Stimulated activated CD8-positive, alpha-beta memory T cell treated with anti-CD3 and anti-CD28 coated beads, Interleukin-12 subunit alpha, Interleukin-12 subunit beta, amount 100 ng/mL, for 24 hours (primary cell): ENCODE data around the gene EXOC6B.

Experiments used
- DNase-seq: peaks from one replicate; pipeline ENCODE4 v3.0.0-alpha.2; 2020; ENCODE audit errors: extremely low read depth

The EXOC6B gene

DNA sequence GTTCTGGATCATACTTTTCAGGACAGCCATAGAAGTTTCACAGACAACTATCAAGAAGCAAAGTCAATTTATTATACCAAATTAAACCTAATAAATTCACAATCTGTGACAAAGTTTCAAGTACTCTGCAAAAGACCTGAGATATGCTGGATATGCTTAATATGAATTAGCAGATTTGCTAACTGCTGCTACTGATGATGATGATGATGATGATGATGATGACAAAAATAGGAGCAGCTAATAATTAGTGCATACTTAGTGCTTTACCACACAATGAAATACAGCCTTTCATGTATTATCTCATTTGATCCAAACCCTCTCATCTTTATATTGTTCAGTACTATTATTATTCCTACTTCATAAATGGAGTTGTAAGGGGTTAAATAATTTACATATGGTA is 462.4 kb downstream of the EXOC6B start:
- no peak for DNase-seq

DNA sequence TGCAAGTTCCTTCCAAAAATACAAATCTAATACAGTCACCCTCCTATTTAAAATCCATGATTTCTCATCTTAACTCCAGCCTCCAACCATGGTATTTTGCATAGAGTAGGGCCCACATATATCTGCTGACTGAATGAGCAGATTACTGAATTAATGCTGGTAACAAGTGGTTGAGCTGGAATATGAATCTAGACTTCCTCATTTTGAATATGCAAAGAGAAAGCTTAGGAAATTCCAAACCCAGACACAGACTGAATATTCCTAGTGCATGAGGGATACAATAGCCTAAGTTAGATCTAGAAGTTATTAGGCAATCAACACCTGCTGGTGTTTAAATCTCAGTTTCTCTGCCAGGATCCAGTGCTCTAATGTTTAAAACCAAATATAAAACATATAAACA is 463.1 kb downstream of the EXOC6B start:
- no peak for DNase-seq

DNA sequence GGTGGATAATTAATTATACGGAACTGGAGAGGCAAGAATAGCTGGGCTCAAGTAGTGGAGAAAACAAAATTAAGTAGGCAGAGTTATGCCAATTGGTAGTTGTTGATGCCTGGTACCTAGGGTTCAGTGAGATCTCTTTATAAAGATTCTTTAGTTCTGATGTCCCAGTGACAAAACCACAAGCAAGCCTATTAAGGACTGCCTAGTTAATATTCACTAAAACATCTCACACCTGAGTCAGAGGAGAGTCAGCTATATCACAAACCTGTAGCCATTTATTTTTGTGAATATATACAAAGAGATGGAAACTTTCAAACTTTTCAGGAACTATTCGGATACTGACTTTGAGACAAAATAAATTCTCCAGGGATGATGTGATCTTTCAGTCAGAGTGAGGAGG is 464.3 kb downstream of the EXOC6B start:
- no peak for DNase-seq

DNA sequence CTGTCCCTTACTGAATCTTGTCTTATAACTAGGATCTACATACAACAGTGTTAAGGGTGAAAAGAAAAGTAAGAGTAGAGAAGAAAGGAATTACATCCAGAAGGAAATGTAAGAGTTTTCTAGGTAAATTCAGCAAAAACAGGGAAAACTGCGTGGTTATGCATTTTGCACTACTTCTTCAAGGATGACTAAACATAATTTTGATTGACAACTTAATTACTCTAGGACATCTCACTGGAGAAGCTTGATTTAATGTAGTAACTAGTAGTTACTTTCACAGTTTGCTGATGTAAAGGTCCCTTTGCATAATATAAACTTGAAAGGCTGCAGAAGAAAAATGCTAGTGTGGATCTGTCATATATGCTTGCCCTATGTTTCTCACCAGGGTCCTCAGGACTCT is 464.8 kb downstream of the EXOC6B start:
- no peak for DNase-seq

DNA sequence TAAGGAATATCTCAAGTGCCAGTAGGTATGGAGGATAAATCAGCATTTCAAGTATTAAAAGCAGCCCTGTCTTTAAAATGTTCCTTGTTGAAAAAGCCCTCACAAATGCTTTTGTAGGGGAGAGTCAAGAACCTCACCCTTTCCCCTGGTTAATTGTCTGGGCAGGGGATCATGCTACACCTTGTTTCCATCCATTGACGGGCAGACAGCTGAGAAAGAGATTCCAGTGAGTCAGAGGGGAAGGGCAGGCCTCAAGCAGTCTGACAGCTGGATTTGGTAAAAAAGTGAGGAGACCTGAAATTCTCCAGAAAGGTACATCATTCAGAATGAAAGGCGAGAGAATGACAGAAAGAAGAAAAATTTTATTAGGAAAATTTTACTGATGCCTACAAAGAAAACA is 475.0 kb downstream of the EXOC6B start:
- no peak for DNase-seq

DNA sequence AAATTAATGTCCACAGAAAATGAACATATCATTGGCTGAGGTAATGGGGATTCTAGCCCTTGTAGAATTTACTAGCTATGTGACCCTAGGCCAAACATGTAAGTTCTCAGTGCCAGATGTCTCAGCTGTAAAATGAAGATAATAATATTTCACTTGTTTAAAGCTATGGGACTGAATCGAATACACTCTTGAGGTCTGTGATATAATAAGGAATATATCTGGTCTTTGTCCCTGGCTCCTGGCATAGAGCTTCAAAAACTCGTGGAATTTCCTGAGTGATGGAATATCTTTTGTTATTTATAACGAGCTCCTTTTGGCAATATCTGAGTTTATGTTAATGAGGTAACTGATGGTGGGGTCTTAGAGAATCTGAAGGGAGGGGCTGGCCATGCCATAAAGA is 476.8 kb downstream of the EXOC6B start:
- DNase-seq, result no peak

DNA sequence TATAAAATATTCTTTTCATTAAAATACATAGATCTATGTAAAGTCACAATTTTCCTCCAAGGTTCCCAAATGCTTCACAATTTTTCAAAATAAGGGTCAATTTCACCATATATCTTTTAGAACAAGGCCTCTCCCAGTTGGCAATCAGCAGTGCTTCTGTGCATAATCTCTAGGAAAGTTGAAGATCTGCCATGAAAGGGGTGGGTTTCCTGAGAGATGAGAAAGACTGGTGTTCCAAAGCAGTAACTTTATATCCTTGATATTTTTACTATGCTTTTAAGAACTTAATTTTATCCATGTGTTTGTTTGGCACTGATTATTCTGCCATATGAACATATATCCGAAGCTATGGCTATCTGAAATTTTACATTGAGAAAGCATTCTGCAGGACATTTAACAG is 478.8 kb downstream of the EXOC6B start:
- DNase-seq, result no peak

DNA sequence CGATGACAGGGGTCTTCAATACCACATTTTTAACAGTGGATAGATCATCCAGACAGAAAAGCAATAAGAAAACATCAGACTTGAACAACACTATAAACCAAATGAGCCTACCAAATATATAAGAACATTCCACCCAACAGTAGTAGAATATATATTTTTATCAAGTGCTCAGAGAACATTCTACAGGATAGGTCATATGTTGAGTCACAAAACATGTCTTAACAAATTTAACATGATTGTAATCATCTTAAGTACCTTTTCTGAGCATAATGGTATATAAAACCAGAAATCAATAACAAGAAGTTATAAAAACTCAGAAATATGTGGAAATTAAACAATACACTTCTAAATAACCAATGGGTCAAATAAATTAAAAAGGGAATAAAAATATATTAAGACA is 484.2 kb downstream of the EXOC6B start:
- DNase-seq, result no peak

DNA sequence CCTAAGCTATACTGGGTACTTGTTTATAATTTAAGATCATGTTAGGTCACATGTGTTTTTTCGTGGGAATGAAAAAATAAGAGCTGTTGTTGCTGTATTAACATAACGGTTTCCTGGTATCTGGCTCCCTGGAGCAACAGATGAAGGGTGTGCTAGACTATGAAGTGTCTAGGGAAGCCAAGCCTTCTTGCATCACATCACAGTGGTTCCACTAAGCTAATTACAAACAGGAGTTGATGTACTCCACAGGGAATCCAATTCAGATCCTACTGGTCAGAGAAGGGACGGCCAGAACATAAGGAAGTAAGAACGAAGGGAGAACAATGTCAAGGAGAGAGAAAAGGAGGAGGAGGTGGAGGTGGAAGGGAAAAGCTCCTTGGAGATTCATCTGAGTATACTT is 485.2 kb downstream of the EXOC6B start:
- no peak for DNase-seq

DNA sequence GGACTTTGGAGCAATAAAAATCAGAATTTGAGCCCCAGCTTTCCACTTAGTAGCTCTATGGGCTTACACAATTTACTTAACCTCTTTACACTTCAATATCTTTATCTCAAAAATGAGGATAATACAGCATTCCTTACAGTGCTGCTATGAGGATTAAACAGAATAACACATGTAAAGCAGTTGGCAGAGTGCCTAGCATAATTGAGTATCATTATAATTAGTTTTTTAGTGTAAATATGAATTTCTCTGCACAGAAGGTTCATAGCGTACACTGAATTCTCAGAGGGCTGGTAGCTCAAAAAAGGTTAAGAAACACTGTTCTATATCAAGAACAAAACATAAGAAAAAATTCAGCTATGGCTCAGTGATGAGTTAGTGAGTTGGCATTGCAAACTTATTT is 487.8 kb downstream of the EXOC6B start:
- no peak for DNase-seq

DNA sequence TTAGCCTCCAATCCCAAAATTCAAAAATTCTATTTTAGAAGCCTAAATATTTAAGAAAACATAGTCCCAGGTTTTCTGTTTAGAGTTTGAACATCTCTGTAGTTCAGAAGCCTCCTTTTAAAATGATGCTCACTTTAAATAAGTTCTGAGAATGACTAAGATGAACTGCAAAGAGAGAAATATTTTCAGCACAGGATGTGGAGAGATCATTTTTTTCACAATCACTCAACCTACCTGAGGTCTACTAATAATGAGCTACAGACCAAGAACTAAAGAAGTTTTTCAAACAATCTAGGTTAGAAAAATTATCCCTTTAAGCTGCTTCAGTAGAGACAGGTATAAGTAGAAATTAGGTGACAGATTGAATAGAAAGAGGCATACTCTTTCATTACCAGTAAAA is 493.1 kb downstream of the EXOC6B start:
- no peak for DNase-seq

DNA sequence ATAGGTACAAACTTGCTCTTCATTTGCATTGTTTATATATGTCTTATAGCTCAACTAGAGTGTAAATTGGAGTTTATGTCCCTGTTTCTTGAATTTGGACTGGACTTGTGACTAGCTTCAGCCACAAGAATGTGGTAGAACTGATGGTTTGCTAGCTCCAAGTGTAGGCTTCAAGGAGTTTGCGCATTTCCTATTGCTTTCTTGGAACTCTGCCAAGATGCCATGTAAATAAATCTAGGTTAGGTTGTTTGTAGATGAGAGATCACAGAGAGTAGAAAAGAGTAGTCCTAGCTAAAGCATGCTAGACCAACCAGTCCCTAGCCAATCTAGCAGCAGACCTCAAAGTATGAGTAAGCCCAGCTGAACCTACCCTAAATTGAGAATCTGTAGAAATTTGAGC is 495.2 kb downstream of the EXOC6B start:
- DNase-seq, result no peak

DNA sequence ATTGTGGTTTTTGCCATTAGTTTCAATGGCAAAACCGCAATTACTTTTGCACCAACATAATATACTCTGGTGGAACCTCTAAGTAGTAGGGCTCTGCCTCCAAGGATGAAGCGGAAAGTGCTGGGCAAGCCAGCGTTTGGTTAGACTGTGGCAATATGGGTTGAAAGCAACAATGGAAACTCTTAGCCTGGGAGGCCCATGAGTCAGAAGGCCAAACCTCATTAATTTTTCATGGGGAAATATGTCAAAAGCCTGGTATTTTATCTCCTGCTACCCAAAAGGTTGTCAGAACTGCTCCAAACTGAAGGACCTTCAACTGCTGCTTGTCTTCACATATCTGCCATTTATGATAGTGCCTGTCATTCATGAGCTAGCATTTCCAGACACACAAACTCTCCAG is 499.1 kb downstream of the EXOC6B start:
- DNase-seq, result no peak

DNA sequence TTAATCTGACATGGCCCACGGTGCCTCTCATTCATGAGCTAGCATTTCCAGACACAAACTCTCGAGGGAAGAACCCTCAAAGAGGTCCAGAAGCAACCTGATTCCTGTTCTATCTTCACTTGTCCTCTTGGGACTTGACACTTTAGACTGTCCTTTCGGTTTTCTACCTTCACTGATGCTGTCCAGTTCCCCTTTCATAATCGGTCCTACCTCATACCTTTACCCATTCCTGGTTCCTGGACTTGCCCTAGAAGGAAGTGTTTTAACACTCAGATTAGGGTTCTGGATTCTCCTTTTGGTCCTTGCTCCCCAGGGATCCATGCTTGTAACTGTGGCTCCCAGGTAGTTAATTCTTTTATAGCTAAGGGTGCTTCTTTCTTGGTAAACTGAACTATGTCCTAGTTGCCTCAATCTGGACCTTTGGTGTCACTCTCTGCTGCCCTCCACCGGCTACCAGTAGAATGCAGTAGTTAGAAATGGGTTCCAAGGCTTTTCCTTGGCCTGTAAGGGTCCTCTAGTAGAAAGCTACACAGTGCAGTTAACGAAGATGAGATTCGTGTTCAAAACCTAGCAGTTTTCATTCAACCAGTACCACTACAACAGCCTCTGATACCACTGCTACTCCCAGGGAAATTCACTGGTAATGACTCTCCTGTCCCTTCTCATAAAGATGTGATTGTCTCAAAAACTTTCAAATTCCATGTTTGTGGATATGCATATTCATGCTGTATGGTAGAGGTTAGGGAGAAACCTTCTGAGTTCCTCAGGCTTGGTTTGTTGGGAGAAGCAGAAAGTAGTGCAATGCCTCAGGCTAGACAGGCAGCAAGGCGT is 500.0 kb downstream of the EXOC6B start:
- DNase-seq, result no peak

DNA sequence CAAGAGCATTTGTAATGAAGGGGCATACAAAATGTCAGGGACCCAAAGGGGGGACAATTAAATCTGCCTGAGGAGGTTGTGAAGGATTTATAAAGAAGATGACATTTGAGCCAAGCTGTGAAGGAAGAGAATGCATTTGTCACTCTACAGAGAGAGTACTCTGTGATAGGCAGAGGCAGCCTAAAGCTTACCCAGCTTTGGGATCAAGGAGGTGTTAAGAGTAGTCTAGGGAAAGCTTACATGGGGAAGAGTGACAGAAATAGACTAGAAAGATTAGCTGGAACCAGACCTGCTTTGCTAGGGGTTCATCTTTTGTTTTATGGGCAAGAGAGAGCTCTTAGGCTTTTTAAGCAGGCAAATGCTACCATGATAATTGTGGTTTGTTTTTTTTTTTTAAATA is 509.1 kb downstream of the EXOC6B start:
- DNase-seq, result no peak

DNA sequence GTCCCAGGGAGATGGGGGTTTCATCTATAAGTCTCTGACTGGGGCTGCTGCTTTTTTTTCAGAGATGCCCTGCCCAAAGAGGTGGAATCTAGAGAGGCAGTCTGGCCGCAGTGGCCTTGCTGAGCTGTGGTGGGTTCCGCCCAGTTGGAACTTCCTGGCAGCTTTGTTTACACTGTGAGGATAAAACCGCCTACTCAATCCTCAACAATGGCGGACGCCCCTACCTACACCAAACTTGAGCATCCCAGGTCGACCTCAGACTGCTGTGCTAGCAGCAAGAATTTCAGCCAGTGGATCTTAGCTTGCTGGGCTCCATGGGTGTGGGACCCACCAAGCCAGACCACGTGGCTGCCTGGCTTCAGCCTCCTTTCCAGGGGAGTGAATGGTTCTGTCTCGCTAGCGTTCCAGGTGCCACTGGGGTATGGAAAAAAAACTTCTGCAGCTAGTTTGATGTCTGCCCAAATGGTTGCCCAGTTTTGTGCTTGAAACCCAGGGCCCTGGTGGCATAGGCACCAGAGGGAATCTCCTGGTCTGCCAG is 525.6 kb downstream of the EXOC6B start:
- DNase-seq, result no peak

DNA sequence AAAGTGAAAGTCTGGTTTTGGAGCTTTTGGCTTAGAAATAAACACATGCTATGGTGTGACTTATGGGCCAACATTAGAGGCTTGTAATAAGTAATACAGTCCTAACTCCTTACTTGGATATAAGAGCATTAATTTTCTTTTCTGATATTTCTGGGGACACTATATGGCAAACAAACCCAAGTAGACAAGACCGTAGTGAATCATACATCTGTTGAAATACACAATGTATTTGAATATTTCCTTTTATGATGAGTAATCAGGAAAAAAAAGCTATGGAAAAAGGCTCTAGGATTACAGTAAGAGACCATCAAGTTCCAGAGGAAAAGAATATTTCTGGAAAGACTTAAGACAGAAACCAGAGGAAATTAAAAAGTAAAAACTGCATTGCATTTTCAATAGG is 532.2 kb downstream of the EXOC6B start:
- no peak for DNase-seq

DNA sequence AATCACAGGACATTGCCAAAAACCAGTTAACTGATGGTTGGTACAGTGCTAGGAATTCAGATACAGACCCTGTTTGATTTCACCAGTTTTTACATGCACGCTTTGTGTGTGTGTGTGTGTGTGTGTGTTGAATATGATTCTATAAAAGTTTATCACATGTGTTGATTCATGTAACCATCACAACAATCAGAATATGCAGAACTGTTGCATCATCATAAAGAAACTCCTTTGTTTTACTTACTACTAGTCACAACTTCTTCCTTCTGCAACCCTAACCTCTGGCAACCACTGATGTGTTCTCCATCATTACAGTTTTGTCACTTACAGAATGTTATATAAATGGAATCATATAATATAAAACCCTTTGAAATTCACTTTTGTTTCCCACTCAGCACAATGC is 533.4 kb downstream of the EXOC6B start:
- DNase-seq, result no peak

DNA sequence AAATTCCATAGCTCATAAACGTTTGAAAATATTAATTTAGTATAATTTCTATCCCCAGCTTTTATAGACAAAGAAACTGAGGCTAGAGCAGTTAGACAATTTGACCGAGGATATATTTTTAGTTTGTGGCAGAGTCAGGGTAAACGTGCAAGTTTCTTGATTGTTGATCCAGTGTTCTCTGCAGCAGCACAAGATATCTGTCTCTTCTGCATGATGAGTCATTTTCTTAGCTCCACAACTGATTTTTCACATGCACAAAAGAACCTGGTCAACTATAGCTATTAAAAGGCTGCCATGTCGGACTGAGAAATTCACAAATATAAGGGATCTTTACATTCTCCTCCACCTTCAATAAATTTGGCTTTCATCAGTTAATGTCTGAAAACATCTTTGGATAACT is 534.8 kb downstream of the EXOC6B start:
- DNase-seq, result no peak

DNA sequence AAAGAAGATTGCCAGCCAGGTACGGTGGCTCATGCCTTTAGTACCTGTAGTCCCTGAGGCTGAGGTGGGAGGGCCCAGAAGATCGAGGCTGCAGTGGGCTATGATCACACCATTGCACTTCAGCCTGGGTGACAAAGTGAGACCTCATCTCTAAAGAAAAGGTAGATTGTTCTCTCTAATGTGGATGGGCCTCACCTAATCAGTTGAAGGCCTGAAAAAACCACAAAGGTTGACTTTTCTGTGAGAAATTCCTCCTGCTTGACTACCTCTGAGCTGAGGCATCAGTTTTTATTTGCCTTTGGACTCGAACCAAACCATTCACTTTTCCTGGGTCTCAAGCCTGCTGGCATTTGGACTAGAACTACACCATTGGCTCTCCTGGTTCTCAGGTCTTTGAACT is 536.1 kb downstream of the EXOC6B start:
- no peak for DNase-seq

DNA sequence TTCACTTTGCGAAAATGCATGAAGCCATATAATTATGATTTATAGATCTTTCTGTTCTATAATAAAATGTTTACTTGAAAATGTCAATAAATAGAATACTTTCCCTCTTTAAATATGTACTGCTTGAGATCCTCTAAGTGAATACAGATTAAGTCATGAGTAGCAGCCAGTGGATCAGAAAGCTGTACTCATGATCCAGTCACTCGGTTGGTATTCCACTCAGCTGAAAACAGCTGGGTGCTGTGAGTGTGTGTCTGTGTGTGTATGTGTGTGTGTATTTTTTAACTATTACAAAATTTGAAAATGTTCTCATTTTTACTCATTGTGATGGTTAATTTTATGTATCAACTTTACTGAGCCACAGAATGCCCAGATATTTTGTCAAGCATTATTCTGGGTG is 536.5 kb downstream of the EXOC6B start:
- DNase-seq, result no peak

DNA sequence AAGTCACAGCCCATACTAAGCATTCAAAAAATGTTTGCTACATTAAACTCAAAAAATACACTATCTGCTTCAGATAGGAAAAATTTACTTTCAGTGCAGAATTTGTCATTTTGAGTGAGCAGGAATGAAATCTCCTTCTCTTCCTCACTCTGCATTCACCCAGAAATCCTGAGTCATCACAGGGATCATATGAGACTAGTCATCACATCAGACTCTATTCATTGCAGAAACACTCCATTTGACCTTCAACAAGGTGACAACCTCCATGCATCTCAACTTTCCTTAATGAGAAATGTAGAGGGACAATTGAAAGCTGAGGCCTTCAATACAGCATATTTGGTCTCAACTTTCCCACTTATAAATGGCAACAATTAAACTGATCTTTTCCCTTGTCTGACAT is 547.8 kb downstream of the EXOC6B start:
- no peak for DNase-seq

DNA sequence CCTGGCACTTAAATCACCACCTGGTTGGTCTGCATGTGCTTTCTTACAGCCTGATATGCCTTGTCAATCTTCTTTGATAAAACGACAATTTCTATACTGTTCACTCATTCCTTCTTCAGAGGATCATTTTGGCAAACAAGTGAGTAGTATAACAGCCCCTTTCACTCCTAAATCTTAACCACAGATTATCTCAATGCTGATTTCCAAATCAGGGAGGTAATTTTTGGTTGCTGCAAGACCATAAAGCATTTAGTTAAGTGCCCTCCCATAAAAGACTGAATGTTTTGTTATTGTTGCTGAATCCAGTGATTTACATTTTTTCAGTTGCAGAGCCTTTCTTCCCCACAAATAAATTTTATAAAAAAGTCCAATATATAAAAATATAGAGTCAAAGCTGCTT is 549.0 kb downstream of the EXOC6B start:
- no peak for DNase-seq

DNA sequence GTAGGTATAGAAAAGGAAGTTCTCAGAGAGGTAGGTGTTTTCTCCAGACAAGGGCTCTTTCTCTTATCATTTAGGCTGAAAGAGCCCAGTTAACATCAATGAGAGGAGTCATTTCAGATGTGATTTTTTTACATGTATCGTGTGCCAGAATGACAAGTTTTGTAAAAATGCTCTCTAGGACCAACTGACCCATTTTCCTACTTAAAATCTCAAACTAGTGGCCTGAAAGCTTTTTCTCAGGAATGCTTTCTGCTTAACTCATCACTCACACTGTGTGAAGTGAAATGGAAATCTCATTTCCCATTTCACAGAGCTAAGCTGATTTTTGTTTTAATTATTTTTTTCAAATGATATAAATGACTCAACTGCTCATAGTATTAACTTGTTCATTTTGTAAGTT is 549.5 kb downstream of the EXOC6B start:
- DNase-seq, result no peak
